ENCODE data around the gene CDH23.

The CDH23 gene

DNA sequence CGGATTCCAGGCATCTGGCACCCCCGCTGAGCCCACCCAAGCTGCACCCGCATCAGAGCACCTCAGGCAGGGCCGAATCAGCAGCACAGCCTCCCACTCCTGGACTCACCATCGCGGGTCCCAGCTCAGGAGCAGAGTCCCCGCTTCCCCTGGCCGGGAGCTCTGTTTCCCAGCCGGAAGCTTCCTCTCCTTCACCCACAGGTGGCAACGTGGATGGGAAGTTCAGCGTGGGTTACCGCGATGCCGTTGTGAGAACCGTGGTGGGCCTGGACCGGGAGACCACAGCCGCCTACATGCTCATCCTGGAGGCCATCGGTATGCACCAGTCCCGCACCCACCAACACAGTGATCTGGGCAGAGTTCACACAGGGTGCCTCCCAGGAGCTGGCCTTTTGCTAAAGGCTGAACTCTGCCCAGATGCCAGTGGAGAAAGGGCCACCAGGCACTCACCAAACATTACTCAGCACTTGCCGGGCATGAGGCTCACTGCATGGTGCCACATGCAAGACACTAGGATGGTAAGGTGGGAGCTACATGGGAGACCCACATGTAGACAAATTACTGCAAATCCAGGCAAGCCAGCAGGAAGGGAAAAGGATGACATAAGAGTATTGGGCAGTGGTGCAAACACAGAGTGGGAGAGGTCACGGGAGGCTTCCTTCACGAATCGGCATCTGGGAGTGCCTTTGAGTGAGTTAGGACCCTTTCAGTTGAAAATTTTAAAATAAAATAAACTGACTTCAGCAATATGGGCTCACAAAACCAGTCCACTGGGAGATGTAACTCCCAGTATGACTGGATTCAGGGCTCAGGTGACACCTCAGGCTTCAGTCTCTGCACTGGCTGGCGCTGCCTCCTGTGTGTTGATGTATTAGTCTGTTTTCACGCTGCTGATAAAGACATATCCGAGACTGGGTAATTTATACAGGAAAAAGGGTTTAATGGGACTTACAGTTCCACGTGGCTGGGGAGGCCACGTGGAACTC, 312.5 kb downstream of the CDH23 start:
- DNase-seq (ENCODE audit: low spot score), result no peak

- DNase-seq (ENCODE audit: low spot score), result no peak
These were observed 313.8 kb downstream of the CDH23 start for GRCh38 chr10:71710519-71710918.

DNA sequence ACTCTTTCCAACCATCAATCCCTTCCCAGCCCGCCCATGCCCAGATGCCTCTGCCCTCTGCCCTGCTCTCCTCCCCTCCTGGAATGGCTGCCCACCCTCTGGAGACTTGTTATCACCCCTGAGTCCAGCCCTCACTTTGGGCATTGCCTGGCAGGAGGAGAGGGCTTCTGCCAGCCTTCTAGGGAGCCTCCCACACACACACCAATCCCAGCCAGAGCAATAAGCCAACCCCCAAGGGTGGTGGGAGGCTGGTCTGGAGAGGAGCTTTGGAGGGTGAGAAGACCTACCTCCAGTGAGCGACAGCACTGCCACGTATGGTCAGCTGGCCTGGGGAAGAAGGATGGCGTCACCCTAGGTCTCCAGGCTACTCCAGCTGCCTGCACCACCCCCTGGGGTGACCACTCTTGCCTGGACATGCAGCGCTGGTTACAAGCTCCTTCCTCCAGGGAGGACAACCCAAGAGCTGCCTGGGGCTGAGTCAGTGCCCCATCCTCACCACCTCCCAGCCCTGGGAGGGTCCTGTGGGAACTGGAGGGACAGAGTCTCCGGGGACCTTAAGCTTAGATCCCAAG, 314.4 kb downstream of the CDH23 start:
- DNase-seq (ENCODE audit: low spot score), result no peak

GRCh38 chr10:71712170-71712569, 315.4 kb downstream of the CDH23 start:
- no peak for DNase-seq (ENCODE audit: low spot score)

GRCh38 chr10:71712572-71713134, 315.9 kb downstream of the CDH23 start:
- DNase-seq (ENCODE audit: low spot score), result no peak

DNA sequence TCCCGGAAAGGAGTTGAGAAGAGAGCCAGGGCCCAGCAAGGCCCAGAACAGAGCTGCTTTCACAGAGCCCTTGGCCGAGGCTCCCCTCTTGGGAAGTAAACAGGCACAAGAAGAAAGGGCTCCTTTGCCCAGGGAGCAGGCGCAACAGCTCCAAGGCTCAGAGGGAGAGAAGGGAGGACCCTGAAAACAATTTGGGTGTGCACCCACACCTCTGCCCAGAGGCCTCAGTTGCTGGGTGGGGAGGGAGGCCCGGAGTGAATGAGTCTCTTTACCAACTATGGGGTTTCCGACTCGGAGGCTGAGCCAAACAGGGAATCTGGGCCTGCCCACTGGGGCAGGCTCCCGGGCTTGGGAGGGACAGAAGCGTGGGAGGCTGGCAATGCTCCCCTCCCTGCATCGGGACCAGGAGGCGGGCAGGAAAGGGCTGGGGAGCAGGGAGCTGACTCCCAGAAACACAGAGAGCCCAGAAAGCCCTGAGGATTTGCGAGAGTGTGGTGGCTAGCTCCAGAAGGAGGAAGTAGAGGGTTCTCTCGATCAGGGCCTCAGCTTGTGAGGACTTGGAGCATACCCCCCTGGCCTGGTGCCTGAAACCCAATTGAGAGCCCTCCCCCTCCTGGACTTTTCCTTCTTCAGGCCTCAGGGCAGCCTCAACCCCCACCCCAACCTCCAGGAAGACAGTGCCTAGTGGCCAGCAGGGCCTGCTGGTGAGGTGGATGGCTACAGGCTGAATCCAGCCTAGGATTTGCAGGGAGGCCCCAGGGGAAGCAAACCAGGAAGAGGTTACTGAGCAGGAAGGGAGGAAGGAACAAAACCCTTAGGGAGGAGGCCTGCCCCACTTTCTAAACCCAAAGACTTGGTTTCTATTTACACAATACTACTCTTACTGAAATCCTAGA, 316.7 kb downstream of the CDH23 start:
- DNase-seq (ENCODE audit: low spot score), result peak; percentile 35

GRCh38 chr10:71714031-71714410, 317.3 kb downstream of the CDH23 start:
- no peak for DNase-seq (ENCODE audit: low spot score)

GRCh38 chr10:71714592-71714991, 317.9 kb downstream of the CDH23 start:
- no peak for DNase-seq (ENCODE audit: low spot score)

DNA sequence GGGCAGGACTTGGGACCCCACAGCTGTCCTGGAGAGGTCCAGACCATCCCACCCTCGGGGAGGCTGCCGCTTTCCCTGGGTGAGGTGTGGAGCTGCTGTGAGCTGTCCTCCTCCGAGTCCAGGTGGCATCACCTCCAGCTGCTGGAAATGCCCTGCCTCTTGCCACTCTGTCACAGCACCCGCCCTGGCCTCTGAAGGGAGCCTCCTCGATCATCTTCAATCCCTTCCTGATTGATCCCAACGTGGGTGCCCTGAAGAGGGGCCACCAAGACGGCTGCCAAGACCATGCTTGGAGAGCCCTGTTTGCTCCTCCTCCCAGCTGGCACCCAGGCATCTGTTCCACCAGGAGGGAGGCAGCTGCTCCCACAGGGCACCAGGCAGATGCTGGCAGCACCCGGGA, 318.3 kb downstream of the CDH23 start:
- no peak for DNase-seq (ENCODE audit: low spot score)

GRCh38 chr10:71715860-71716259, 319.1 kb downstream of the CDH23 start:
- DNase-seq (ENCODE audit: low spot score), result no peak

DNA sequence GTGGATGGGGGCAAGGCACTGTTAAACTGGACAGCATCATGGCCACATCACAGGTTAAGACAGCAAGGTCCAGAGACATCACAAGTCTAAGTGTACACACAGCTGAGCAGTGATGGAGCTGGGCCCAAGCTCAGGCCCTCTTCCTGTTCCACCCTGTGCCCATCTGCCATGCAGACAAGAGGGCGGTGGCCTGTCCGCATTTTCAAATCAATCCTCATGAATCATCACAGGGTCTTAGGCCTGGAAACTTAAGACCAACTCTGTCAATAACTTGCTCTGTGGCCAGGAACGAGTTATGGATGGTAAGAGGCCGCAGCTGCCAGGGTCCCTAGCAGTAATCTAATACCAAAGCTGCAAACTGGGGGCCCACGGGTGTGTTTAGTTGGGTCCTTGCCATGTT, 319.7 kb downstream of the CDH23 start:
- DNase-seq (ENCODE audit: low spot score), result no peak

- no peak for DNase-seq (ENCODE audit: low spot score)
These were observed 320.3 kb downstream of the CDH23 start for GRCh38 chr10:71717056-71717455.

DNA sequence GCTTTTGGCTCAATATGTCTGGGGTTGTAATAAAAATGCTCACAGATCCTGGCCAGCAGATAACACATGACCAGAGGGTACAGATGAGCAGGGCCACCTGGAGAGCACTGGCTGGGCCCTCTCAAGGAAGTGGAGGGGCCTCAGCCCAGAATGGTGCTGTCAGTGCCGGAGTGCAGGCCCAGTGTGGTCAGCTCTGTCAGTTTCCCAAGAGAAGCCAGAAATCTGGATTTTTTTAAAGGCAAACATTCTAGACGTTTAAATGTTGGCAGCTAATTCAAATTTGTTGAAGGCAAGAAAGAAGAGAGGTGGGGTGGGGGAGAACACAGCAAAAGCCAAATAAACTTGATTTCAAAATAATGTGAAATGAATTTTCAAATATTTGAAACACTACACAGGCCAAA, 320.8 kb downstream of the CDH23 start:
- no peak for DNase-seq (ENCODE audit: low spot score)

DNA sequence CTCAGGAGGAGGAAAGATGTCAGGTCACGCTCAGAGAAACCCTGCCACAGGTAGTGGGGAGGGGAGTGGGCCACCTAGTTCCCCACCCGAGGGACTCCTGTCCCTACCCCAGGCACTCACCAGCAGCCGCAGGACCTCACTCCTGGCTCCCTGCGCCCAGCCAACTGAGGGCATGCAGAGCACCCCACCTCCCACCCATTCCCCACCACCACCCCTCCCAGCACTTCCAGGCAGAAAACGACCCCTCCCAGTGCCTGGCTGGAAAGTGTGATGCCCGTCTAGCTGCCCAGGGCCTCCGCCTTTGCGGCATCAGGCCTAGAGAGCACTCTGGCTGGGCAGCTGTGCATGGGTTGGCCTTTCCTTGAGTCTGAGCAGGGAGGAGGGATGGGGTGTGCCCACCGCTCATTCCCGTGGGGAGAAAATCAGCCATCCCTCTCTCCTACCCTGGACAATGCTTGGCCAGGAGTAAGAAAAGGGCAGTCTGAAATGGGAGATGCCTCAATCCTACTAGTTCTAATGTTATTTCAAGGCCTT, 321.5 kb downstream of the CDH23 start:
- DNase-seq (ENCODE audit: low spot score), result no peak

DNA sequence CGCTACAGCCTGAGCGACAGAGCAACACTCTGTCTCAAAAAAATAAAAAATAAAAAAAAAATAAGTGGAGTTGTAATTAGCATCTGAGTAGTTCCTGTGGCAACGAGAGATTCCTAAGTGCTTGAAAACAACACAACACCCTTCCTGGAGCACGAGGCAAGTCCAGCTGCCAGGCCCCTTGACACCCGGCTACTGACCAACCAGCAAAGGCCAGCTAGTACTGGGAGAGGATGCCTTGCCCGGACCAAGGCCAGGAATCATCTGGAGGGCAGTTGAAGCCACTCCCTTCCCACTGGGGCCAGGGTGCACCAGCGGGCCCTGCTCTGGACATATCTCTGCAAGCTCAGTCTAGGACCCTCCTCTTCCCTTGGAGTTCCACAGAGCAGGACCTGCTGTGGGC, 322.3 kb downstream of the CDH23 start:
- no peak for DNase-seq (ENCODE audit: low spot score)

DNA sequence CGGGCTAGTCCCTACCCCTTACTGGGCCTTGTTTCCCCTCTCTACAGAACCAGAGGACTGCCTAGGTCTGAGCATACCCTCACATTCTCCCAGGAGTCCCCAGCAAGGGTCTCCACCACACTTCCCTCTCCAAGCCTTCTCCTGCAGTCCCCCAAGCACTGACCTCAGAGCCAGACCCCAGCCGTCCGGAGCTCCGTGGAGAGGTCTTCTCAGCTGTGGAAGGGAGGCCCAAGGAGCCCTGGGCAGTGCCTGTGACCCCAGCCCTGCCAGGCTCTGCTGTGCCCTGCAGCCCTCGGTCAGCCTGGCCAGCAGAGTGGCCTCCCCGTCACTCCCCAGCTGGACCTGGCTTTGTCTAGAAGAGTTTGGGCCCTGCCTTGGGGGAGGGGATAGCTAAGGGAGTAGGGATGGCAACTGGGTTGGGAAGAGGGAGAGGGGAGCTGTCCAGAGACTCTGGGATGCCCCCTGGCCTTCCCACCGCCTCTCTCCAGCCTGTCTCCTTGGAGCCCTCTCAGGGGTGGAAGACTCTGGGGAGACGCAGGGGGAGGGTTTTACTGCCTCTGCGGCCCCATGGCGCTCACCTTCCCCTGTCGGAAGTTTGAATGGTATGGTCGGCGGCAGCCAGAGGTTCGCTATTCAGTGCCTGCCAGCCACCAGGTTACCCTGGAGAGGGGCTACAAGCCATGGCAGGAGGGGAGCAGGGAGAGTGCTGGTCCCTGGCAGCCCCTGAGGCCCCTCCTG, 322.9 kb downstream of the CDH23 start, which contains the start of gene C10orf105:
TSS of gene C10orf105 (minus strand) at position 315 of the 738 bp plus-strand sequence. CDS start 3,441 bp downstream, outside the sequence.
- no peak for DNase-seq (ENCODE audit: low spot score)

DNA sequence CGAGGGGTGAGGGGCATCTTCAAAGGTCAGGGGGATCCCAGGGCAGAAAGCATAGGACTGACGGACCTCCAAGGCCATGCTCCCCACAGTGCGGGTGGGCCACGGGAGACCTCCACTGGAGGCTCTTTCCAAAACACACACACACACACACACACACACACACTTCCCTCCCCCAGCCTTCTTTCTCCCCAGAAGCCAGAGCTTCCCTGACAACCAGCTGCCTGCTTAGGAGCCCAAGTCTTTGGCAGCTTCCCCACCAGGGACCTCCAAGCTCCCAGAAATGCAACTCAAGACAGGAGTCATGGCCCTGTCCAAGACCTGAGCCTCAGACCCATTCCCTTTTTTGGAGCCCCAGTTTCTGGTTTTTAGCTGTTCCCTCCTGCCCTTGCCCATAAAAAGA, 323.6 kb downstream of the CDH23 start:
- DNase-seq (ENCODE audit: low spot score), result no peak

GRCh38 chr10:71721313-71721712, 324.6 kb downstream of the CDH23 start:
- no peak for DNase-seq (ENCODE audit: low spot score)

- no peak for DNase-seq (ENCODE audit: low spot score)
These were observed 326.1 kb downstream of the CDH23 start for GRCh38 chr10:71722849-71723248.

GRCh38 chr10:71723311-71723710, 326.6 kb downstream of the CDH23 start:
- no peak for DNase-seq (ENCODE audit: low spot score)

DNA sequence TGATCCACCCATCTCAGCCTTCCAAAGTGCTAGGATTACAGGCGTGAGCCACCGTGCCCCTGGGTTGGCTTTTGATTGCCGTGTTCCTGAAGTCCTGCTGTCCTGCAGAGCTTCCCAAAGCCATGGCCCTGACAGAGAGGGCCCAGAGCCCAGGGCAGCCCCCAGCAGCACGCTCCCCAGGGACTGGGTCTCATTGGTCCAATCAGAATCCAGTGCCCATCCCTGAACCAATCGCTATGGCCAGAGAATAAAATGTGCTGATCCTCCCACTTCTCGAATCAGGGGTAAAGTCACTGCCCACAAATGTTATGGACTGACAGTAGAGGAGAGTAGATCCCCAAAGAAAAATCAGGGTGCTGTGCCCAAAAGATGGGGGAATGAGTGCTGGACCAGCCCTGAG, 327.8 kb downstream of the CDH23 start:
- no peak for DNase-seq (ENCODE audit: low spot score)

Data from COLO829 (cell line).